ENCODE measurements around the gene MAP3K6.
A peak's percentile ranks its signal among the peaks of the same experiment; 100 is the strongest.

Gene MAP3K6

GRCh38 chr1:27325286-27325685, 41.5 kb downstream of the MAP3K6 start:
- no peak overlapping the region for H3K27ac Mint-ChIP-seq
- peaks cover 5% of the 10 kb centered on the region for H3K36me3 Mint-ChIP-seq
- H3K4me1 Mint-ChIP-seq (ENCODE audit: low read depth), result peaks cover 59% of the 10 kb centered on the region
- H3K4me3 Mint-ChIP-seq, result peak overlapping the region; percentile 38
- no peaks in the 10 kb centered on the region for H3K27me3 Mint-ChIP-seq
- no peaks in the 10 kb centered on the region for H3K9me3 Mint-ChIP-seq (ENCODE audit: low read depth)

- peak overlapping the region; percentile 97 for H3K4me3 Mint-ChIP-seq
- no peaks in the 10 kb centered on the region for H3K9me3 Mint-ChIP-seq (ENCODE audit: low read depth)
- peaks cover 46% of the 10 kb centered on the region for H3K4me1 Mint-ChIP-seq (ENCODE audit: low read depth)
- H3K27ac Mint-ChIP-seq, result peak overlapping the region; percentile 94
- no peaks in the 10 kb centered on the region for H3K27me3 Mint-ChIP-seq
- peaks cover 5% of the 10 kb centered on the region for H3K36me3 Mint-ChIP-seq
These were observed 44.1 kb downstream of the MAP3K6 start for GRCh38 chr1:27322569-27323240.

- no peaks in the 10 kb centered on the region for H3K9me3 Mint-ChIP-seq (ENCODE audit: low read depth)
- peak within 1 kb of the TSS; percentile 97 for H3K4me3 Mint-ChIP-seq
- peaks cover 42% of the 10 kb centered on the region for H3K4me1 Mint-ChIP-seq (ENCODE audit: low read depth)
- no peaks in the 10 kb centered on the region for H3K27me3 Mint-ChIP-seq
- peak within 1 kb of the TSS; percentile 94 for H3K27ac Mint-ChIP-seq
- H3K36me3 Mint-ChIP-seq, result peaks cover 5% of the 10 kb centered on the region
These were observed 44.8 kb downstream of the MAP3K6 start, which contains the start of gene TMEM222 for GRCh38 chr1:27321813-27322568. Gene TMEM222 (plus strand): TSS chr1:27322163. CDS start chr1:27322198, 35 bp downstream.

- Mint-ChIP-seq H3K36me3 (no peaks in the 10 kb centered on the region), H3K27ac (no peak overlapping the region), H3K4me3 (no peak overlapping the region), H3K27me3 (no peaks in the 10 kb centered on the region), H3K9me3 (ENCODE audit: low read depth) (no peaks in the 10 kb centered on the region), H3K4me1 (ENCODE audit: low read depth) (peaks cover 13% of the 10 kb centered on the region)
These were observed 48.2 kb downstream of the MAP3K6 start for GRCh38 chr1:27318596-27318995.

- Mint-ChIP-seq H3K9me3 (ENCODE audit: low read depth) (no peaks in the 10 kb centered on the region), H3K4me3 (no peak overlapping the region), H3K27ac (no peak overlapping the region), H3K36me3 (no peaks in the 10 kb centered on the region), H3K27me3 (no peaks in the 10 kb centered on the region), H3K4me1 (ENCODE audit: low read depth) (peaks cover 9% of the 10 kb centered on the region)
These were observed 48.6 kb downstream of the MAP3K6 start for GRCh38 chr1:27318136-27318535.

- Mint-ChIP-seq H3K4me1 (ENCODE audit: low read depth) (peaks cover 6% of the 10 kb centered on the region), H3K36me3 (no peaks in the 10 kb centered on the region), H3K27ac (no peak overlapping the region), H3K9me3 (ENCODE audit: low read depth) (no peaks in the 10 kb centered on the region), H3K4me3 (no peak overlapping the region), H3K27me3 (no peaks in the 10 kb centered on the region)
These were observed 49.9 kb downstream of the MAP3K6 start for GRCh38 chr1:27316860-27317259.

- H3K27ac Mint-ChIP-seq, result no peak overlapping the region
- H3K4me3 Mint-ChIP-seq, result no peak overlapping the region
- H3K4me1 Mint-ChIP-seq (ENCODE audit: low read depth), result no peaks in the 10 kb centered on the region
- no peaks in the 10 kb centered on the region for H3K36me3 Mint-ChIP-seq
- no peaks in the 10 kb centered on the region for H3K27me3 Mint-ChIP-seq
- H3K9me3 Mint-ChIP-seq (ENCODE audit: low read depth), result no peaks in the 10 kb centered on the region
These were observed 52.0 kb downstream of the MAP3K6 start for GRCh38 chr1:27314737-27315136.

- no peaks in the 10 kb centered on the region for H3K9me3 Mint-ChIP-seq (ENCODE audit: low read depth)
- no peaks in the 10 kb centered on the region for H3K27me3 Mint-ChIP-seq
- no peak overlapping the region for H3K27ac Mint-ChIP-seq
- H3K4me1 Mint-ChIP-seq (ENCODE audit: low read depth), result no peaks in the 10 kb centered on the region
- H3K36me3 Mint-ChIP-seq, result no peaks in the 10 kb centered on the region
- H3K4me3 Mint-ChIP-seq, result no peak overlapping the region
These were observed 52.6 kb downstream of the MAP3K6 start for GRCh38 chr1:27314169-27314568.

- no peak overlapping the region for H3K4me3 Mint-ChIP-seq
- H3K9me3 Mint-ChIP-seq (ENCODE audit: low read depth), result no peaks in the 10 kb centered on the region
- no peaks in the 10 kb centered on the region for H3K4me1 Mint-ChIP-seq (ENCODE audit: low read depth)
- H3K36me3 Mint-ChIP-seq, result no peaks in the 10 kb centered on the region
- H3K27me3 Mint-ChIP-seq, result no peaks in the 10 kb centered on the region
- no peak overlapping the region for H3K27ac Mint-ChIP-seq
These were observed 58.7 kb downstream of the MAP3K6 start for GRCh38 chr1:27307874-27308598.

- Mint-ChIP-seq H3K27me3 (no peaks in the 10 kb centered on the region), H3K9me3 (ENCODE audit: low read depth) (no peaks in the 10 kb centered on the region), H3K27ac (no peak overlapping the region), H3K4me1 (ENCODE audit: low read depth) (no peaks in the 10 kb centered on the region), H3K4me3 (no peak overlapping the region), H3K36me3 (no peaks in the 10 kb centered on the region)
These were observed 59.6 kb downstream of the MAP3K6 start for GRCh38 chr1:27306892-27307761.

- Mint-ChIP-seq H3K4me3 (no peak overlapping the region), H3K9me3 (ENCODE audit: low read depth) (no peaks in the 10 kb centered on the region), H3K36me3 (no peaks in the 10 kb centered on the region), H3K27me3 (no peaks in the 10 kb centered on the region), H3K27ac (no peak overlapping the region), H3K4me1 (ENCODE audit: low read depth) (no peaks in the 10 kb centered on the region)
These were observed 60.7 kb downstream of the MAP3K6 start for GRCh38 chr1:27306071-27306470.

Measured in activated naive CD8-positive, alpha-beta T cell (primary cell).